HepG2 (cell line): ENCODE results near the gene FAT1. TPM values are rescaled to one million over a fixed set of nuclear protein-coding genes. Genes with fewer than 3 reads are reported as not detected.

Experiments
- ATAC-seq: fragments of 200-7000 bp; cut with Tn5 transposase; 3 replicates; pipeline ENCODE4 v1.9.1; 2020; ENCODE audit warnings: mild to moderate bottlenecking, moderate library complexity
- BruUV-seq: library from RNA; stranded (reverse); fragments of 400-500 nt; replicated peaks from 2 replicates; lab custom pipeline; 2021; lab: Mats Ljungman, UMichigan
- CTCF ChIA-PET: fragments of 300-600 bp; formaldehyde crosslinking; extraction: SDS; loops from one replicate; lab custom pipeline; 2021; ENCODE audit warnings: low total read pairs, inconsistent platforms, low intra/inter-chr PET ratio; lab: Yijun Ruan, JAX
- POLR2A ChIA-PET: fragments of 350-600 bp; sonication (Branson Sonifier 250); formaldehyde crosslinking; loops from one replicate; lab custom pipeline; 2020; ENCODE audit warnings: antibody characterized with exemption, inconsistent platforms; lab: Yijun Ruan, JAX
- DNase-seq: peaks from one replicate; pipeline ENCODE4 v3.0.0-alpha.2; 2015; ENCODE audit warnings: low spot score
- FAIRE-seq: peaks from 3 replicates; lab custom pipeline; 2011; peaks lifted over from hg19 to GRCh38; lab: Jason Lieb, UNC
- H2AFZ ChIP-seq: one replicate; pipeline ENCODE4 v1.6.1; 2011; ENCODE audit warnings: low read length, inconsistent platforms
- H3K27ac ChIP-seq: fragments of 300-600 bp; 3 replicates; pipeline ENCODE4 v1.8.0; 2011; ENCODE audit warnings: mixed run types, mild to moderate bottlenecking, mixed read lengths, low read length, inconsistent platforms; ENCODE audit not compliant: insufficient read depth; ENCODE audit errors: extremely low read length
- H3K27me3 ChIP-seq, 2 experiments: fragments of 200-600 bp in 1 of 2; 2 replicates in 1 of 2; 3 replicates in 1 of 2; pipeline versions ENCODE4 v1.6.0 to v1.8.0; 2011; ENCODE audit warnings: low read length in 2 of 2, mild to moderate bottlenecking in 2 of 2, moderate library complexity in 2 of 2, inconsistent platforms in 1 of 2; ENCODE audit not compliant: insufficient read depth in 2 of 2, control insufficient read depth in 1 of 2
- H3K36me3 ChIP-seq, 2 experiments: fragments of 200-600 bp in 1 of 2; replicated peaks in 1 of 2; 2 replicates in 1 of 2; 3 replicates in 1 of 2; pipeline versions ENCODE4 v1.5.1 to v1.8.0; 2011; ENCODE audit warnings: low read length in 2 of 2, inconsistent platforms in 1 of 2; ENCODE audit not compliant: insufficient read depth in 2 of 2, control insufficient read depth in 1 of 2
- H3K4me1 ChIP-seq: 2 replicates; pipeline ENCODE4 v1.5.1; 2012; ENCODE audit warnings: low read length, inconsistent platforms; ENCODE audit not compliant: insufficient read depth
- H3K4me2 ChIP-seq: 2 replicates; pipeline ENCODE4 v1.6.0; 2011; ENCODE audit warnings: low read depth, low read length, inconsistent platforms
- H3K4me3 ChIP-seq, 3 experiments: fragments of 200-600 bp in 1 of 3; sonication (generic), shearing (Covaris generic) in 1 of 3; replicated peaks in 1 of 3; 2 replicates each; pipeline ENCODE4 v1.5.1; 2011 to 2016; ENCODE audit warnings: low read length in 3 of 3, inconsistent platforms in 2 of 3, low read depth in 2 of 3, mild to moderate bottlenecking in 2 of 3, control low read depth in 1 of 3, mixed read lengths in 1 of 3; ENCODE audit not compliant: insufficient read depth in 1 of 3
- H3K79me2 ChIP-seq: one replicate; pipeline ENCODE4 v1.6.1; 2011; ENCODE audit warnings: low read length, inconsistent platforms; ENCODE audit not compliant: insufficient read depth
- H3K9ac ChIP-seq: 2 replicates; pipeline ENCODE4 v1.6.0; 2011; ENCODE audit warnings: mild to moderate bottlenecking, low read depth, low read length, inconsistent platforms; ENCODE audit not compliant: insufficient read depth
- H3K9me3 ChIP-seq: 2 replicates; pipeline ENCODE4 v1.5.1; 2012; ENCODE audit warnings: mild to moderate bottlenecking, low read length
- H4K20me1 ChIP-seq: 2 replicates; pipeline ENCODE4 v1.6.0; 2011; ENCODE audit warnings: inconsistent platforms, mild to moderate bottlenecking, low read length, moderate library complexity; ENCODE audit not compliant: insufficient read depth
- FOXA1 ChIP-seq, 2 experiments: fragments of 450-650 bp in 1 of 2; sonication (generic) in 1 of 2; formaldehyde crosslinking in 1 of 2; IDR thresholded peaks; 2 replicates each; pipeline versions ENCODE4 v1.4.0 to v1.6.1; 2016 to 2020; ENCODE audit warnings: missing genetic modification reagents in 1 of 2
- HNF4A ChIP-seq: sonication (generic); formaldehyde crosslinking; IDR thresholded peaks from 2 replicates; pipeline ENCODE4 v1.4.0; 2020; ENCODE audit warnings: missing genetic modification reagents
- NCOA2 ChIP-seq: sonication (generic); formaldehyde crosslinking; IDR thresholded peaks from 2 replicates; pipeline ENCODE4 v1.8.0; 2022; ENCODE audit warnings: inconsistent platforms
- NR2F6 ChIP-seq, 2 experiments: IDR thresholded peaks; 2 replicates each; pipeline ENCODE4 v1.6.1; 2016; ENCODE audit warnings: antibody characterized with exemption in 1 of 2, mild to moderate bottlenecking in 1 of 2
- ONECUT2 ChIP-seq: sonication (generic); formaldehyde crosslinking; IDR thresholded peaks from 2 replicates; pipeline ENCODE4 v1.4.0; 2020; ENCODE audit warnings: missing genetic modification reagents
- XBP1 ChIP-seq: sonication (generic); formaldehyde crosslinking; IDR thresholded peaks from 2 replicates; pipeline ENCODE4 v1.5.0; 2020; ENCODE audit warnings: missing genetic modification reagents
- ZNF24 ChIP-seq: fragments of 450-650 bp; IDR thresholded peaks from 2 replicates; pipeline ENCODE4 v1.6.1; 2017; ENCODE audit warnings: antibody characterized with exemption, mild to moderate bottlenecking
- ZNF841 ChIP-seq: sonication (generic); formaldehyde crosslinking; IDR thresholded peaks from 2 replicates; pipeline ENCODE4 v1.8.1; 2023; ENCODE audit warnings: missing genetic modification reagents, borderline replicate concordance
- ZSCAN22 ChIP-seq: sonication (generic); formaldehyde crosslinking; IDR thresholded peaks from 2 replicates; pipeline ENCODE4 v1.4.0; 2020; ENCODE audit warnings: mild to moderate bottlenecking, missing genetic modification reagents
- WGBS: methylation state at CpG from one replicate; pipeline ENCODE4 v1.1.6; 2017; ENCODE audit warnings: low lambda C conversion rate; 5-methylcytosine and 5-hydroxymethylcytosine counted together
- in situ Hi-C: cut with HindIII; loops from 2 replicates; pipeline ENCODE4 v1.10.0; 2017; ENCODE audit warnings: low pct_unique_long_range_greater_than_20kb; ENCODE audit not compliant: extremely low pct_ligation_motif_present
- intact Hi-C: fragments of 100-400 bp; cut with micrococcal nuclease; formaldehyde crosslinking; loops from one replicate; pipeline ENCODE4 v1.10.0; 2022; ENCODE audit not compliant: unreplicated experiment
- polyA plus RNA-seq, 8 experiments: library from polyadenylated mRNA; depleted of rRNA in 3 of 8; stranded (reverse) in 7 of 8; unstranded in 1 of 8; fragments of >200 nt; fragmentation: Illumina TruSeq in 4 of 8; extraction: Trizol in 4 of 8; gene quantifications; 2 replicates each; pipeline versions ENCODE4 v1.2.1 to v1.2.3, GENCODE V29; 2011 to 2016; ENCODE audit warnings: low read depth in 4 of 8, missing spikeins in 1 of 8, mixed read lengths in 1 of 8; ENCODE audit not compliant: insufficient read depth in 1 of 8
- total RNA-seq, 5 experiments: library from RNA; depleted of rRNA; stranded (reverse); fragments of >200 nt; fragmentation: Illumina TruSeq; extraction: Trizol; gene quantifications; 2 replicates each; pipeline ENCODE4 v1.2.3, GENCODE V29; 2016; ENCODE audit warnings: low read depth in 1 of 5
- TF ChIP-seq, protein P1 (sequence below): IDR thresholded peaks from 2 replicates; pipeline ENCODE4 v1.6.1; 2012; ENCODE audit warnings: low read length, improper control_type of control experiment
- TF ChIP-seq, protein P2 (sequence below): sonication (generic); formaldehyde crosslinking; IDR thresholded peaks from 2 replicates; pipeline ENCODE4 v1.4.0; 2020; ENCODE audit warnings: missing genetic modification reagents, mild to moderate bottlenecking, borderline replicate concordance

Gene FAT1
- total and polyA plus RNA-seq, 2 of the 13 experiments (the other 11 are each of a cell fraction or from before 2014, with no cell fraction given) = 185 to 216 TPM

DNA sequence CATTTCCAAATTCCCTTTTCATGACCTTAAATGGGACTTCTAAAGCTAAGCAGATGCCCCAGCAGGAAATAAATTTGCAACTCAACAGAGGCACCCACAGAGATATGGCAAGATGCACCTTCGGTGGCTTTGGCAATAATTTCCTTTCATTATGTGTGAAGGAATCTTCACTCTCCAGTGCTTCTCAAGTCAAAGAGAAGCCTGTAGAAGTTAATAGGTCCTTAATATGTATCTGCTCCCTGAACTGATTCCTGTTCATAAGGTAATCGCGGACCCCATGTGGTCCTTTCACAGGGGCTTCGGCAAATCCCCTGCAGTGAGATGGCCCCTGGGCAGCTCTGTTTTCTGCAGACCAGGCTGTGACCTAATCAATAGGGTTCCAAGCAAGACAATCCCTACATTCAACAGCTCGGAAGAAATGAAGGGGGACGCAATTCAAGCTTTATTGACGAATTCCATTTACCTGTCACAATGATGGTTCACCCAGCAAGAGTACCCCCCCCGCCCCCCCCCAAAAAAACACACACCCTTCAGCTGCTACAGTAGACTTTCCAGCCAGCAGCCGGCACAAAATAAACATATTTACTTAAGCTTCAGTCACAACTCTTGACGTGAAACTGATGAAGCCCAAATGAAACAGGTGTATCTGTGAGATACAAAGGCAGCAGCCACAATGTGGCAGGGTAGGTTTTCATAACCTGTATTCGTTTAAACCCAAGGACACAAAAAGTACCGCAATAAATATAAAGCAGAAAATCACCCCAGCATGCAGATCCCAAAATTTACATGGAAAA is 35.3 kb downstream of the FAT1 start:
- Histone ChIP-seq H3K4me2 (peak overlapping the region; percentile 32), H3K4me3 (no peak overlapping the region), H3K9me3 (no peaks in the 10 kb centered on the region), H3K9ac (peak overlapping the region; percentile 24; the same call in 1 of the 2 replicates), H3K36me3 (peaks cover 3 to 18% of the 10 kb centered on the region in 2 experiments), H3K27ac (peak overlapping the region; percentile 89), H3K79me2 (peaks cover 93% of the 10 kb centered on the region), H3K4me1 (peaks cover 80% of the 10 kb centered on the region), H2AFZ (no peak overlapping the region), H4K20me1 (peaks cover 19% of the 10 kb centered on the region; the same call in 1 of the 2 replicates), H3K27me3 (no peaks in the 10 kb centered on the region)
- in situ Hi-C loops (no loop called here), intact Hi-C loops (loop anchor here (5.0 kb wide), 1 partner anchor 79 kb away; no protein-coding TSS in a partner anchor)
- CTCF ChIA-PET = no interaction called here
- FAIRE-seq = no peak
- no TSS peak for BruUV-seq
- POLR2A ChIA-PET = interaction anchor here (0.7 to 0.8 kb wide), 2 partner anchors 12 to 429 kb away, joined by 3 read pairs; no protein-coding TSS in a partner anchor
- DNase-seq = peak; percentile 53
- 54% methylated on average over 11 of the region's 12 CpGs for WGBS
- ATAC-seq = no peak
- no peak for TF ChIP-seq ZSCAN22 (CRISPR knock-in tag)
- TF ChIP-seq HNF4A (CRISPR knock-in tag) = no peak
- TF ChIP-seq ZNF24 = 0 out of 2 replicates have a peak, but pooled peaks have one; percentile 24
- TF ChIP-seq, protein P1, sequence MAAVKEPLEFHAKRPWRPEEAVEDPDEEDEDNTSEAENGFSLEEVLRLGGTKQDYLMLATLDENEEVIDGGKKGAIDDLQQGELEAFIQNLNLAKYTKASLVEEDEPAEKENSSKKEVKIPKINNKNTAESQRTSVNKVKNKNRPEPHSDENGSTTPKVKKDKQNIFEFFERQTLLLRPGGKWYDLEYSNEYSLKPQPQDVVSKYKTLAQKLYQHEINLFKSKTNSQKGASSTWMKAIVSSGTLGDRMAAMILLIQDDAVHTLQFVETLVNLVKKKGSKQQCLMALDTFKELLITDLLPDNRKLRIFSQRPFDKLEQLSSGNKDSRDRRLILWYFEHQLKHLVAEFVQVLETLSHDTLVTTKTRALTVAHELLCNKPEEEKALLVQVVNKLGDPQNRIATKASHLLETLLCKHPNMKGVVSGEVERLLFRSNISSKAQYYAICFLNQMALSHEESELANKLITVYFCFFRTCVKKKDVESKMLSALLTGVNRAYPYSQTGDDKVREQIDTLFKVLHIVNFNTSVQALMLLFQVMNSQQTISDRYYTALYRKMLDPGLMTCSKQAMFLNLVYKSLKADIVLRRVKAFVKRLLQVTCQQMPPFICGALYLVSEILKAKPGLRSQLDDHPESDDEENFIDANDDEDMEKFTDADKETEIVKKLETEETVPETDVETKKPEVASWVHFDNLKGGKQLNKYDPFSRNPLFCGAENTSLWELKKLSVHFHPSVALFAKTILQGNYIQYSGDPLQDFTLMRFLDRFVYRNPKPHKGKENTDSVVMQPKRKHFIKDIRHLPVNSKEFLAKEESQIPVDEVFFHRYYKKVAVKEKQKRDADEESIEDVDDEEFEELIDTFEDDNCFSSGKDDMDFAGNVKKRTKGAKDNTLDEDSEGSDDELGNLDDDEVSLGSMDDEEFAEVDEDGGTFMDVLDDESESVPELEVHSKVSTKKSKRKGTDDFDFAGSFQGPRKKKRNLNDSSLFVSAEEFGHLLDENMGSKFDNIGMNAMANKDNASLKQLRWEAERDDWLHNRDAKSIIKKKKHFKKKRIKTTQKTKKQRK = no peak
- TF ChIP-seq FOXA1 (IDR thresholded peaks at IDR 0.05) = no peak
- TF ChIP-seq FOXA1 (CRISPR knock-in tag; IDR thresholded peaks at IDR 0.05) = peak; percentile 70; the same call in 1 of the 2 replicates
- no peak for TF ChIP-seq NR2F6 (IDR thresholded peaks at IDR 0.05)
- 0 out of 2 replicates have a peak, but pooled peaks have one; percentile 5 for TF ChIP-seq NR2F6 (CRISPR knock-in tag; IDR thresholded peaks at IDR 0.05)
- peak; percentile 51; the same call in 1 of the 2 replicates for TF ChIP-seq ONECUT2
- 0 out of 2 replicates have a peak, but pooled peaks have one; percentile 12 for TF ChIP-seq NCOA2
- no peak for TF ChIP-seq XBP1 (CRISPR knock-in tag)
- TF ChIP-seq, protein P2, sequence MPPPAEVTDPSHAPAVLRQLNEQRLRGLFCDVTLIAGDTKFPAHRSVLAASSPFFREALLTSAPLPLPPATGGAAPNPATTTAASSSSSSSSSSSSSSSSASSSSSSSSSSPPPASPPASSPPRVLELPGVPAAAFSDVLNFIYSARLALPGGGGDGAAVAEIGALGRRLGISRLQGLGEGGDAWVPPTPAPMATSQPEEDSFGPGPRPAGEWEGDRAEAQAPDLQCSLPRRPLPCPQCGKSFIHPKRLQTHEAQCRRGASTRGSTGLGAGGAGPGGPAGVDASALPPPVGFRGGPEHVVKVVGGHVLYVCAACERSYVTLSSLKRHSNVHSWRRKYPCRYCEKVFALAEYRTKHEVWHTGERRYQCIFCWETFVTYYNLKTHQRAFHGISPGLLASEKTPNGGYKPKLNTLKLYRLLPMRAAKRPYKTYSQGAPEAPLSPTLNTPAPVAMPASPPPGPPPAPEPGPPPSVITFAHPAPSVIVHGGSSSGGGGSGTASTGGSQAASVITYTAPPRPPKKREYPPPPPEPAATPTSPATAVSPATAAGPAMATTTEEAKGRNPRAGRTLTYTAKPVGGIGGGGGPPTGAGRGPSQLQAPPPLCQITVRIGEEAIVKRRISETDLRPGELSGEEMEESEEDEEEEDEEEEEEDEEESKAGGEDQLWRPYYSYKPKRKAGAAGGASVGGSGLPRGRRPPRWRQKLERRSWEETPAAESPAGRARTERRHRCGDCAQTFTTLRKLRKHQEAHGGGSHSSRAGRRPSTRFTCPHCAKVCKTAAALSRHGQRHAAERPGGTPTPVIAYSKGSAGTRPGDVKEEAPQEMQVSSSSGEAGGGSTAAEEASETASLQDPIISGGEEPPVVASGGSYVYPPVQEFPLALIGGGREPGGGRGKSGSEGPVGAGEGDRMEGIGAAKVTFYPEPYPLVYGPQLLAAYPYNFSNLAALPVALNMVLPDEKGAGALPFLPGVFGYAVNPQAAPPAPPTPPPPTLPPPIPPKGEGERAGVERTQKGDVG = no peak
- TF ChIP-seq ZNF841 (CRISPR knock-in tag) = no peak
